Medulla oblongata (tissue), 1 donor: ENCODE results near the gene BEND2.

Experiments used
- DNase-seq: peaks from one replicate; pipeline ENCODE4 v3.0.0-alpha.2; 2015; ENCODE audit errors: extremely low spot score

The BEND2 gene

GRCh38 chrX:18136816-18137215 is 83.9 kb downstream of the BEND2 start:
- no peak for DNase-seq

- no peak for DNase-seq
Observed at GRCh38 chrX:18133605-18134004, 87.1 kb downstream of the BEND2 start.

GRCh38 chrX:18129690-18130089 is 91.0 kb downstream of the BEND2 start:
- DNase-seq, result no peak

- DNase-seq, result no peak
Observed at GRCh38 chrX:18126971-18127370, 93.7 kb downstream of the BEND2 start.

- DNase-seq, result no peak
Observed at GRCh38 chrX:18119856-18120255, 100.8 kb downstream of the BEND2 start.
